Articular chondrocyte of knee joint (primary cell): ENCODE data around the gene KIAA0319L. TPM values are rescaled to one million over a fixed set of nuclear protein-coding genes. Genes with fewer than 3 reads are reported as not detected.

Experiments used
- total RNA-seq: library from RNA; depleted of rRNA; stranded (reverse); fragments of >200 nt; gene quantifications from 2 replicates; pipeline ENCODE4 v1.2.3, GENCODE V29; 2012

The KIAA0319L gene
- 49.8 and 61.2 TPM in 2 replicates for total RNA-seq

GRCh38 chr1:35557118-35557610 is at the start of gene KIAA0319L:
Gene KIAA0319L, minus strand, starts transcription at chr1:35557403. Its CDS starts 2,912 bp downstream, at chr1:35554491.

GRCh38 chr1:35573198-35574124 is 16.3 kb upstream of the KIAA0319L start, which contains the start of gene TFAP2E:
Gene TFAP2E, plus strand, starts transcription at chr1:35573314. Its CDS starts 264 bp downstream, at chr1:35573578.

GRCh38 chr1:35557611-35558373 is 589 bp upstream of the KIAA0319L start, which contains the start of gene NCDN:
Gene NCDN, plus strand, starts transcription at chr1:35557799. Its CDS starts 392 bp downstream, at chr1:35558191.

Other genes with a start within 250 kb of the KIAA0319L start
- gene NCDN, start 396 bp upstream of the KIAA0319L start, total RNA-seq: 20.6 and 24.5 TPM in 2 replicates
- gene TFAP2E, start 15.9 kb upstream of the KIAA0319L start, total RNA-seq: 0.54 and 0.65 TPM in 2 replicates
- 21.7 and 22.3 TPM in 2 replicates for gene PSMB2, start 84.1 kb upstream of the KIAA0319L start, total RNA-seq
- gene C1orf216, start 161.5 kb upstream of the KIAA0319L start, total RNA-seq: 17.0 and 19.0 TPM in 2 replicates
- 5.1 and 8.5 TPM in 2 replicates for gene CLSPN, start 212.6 kb upstream of the KIAA0319L start, total RNA-seq